GM23248 (cell line): ENCODE data around the gene WNT1. TPM values are rescaled to one million over a fixed set of nuclear protein-coding genes. Genes with fewer than 3 reads are reported as not detected.

Experiments used
- DNase-seq: peaks from one replicate; pipeline ENCODE4 v3.0.0-alpha.2; 2015
- H2AFZ ChIP-seq: fragments of 200-600 bp; sonication (generic); 2 replicates; pipeline ENCODE4 v1.6.1; 2016; ENCODE audit warnings: antibody characterized with exemption
- H3F3A ChIP-seq: fragments of 200-600 bp; sonication (generic); 2 replicates; pipeline ENCODE4 v1.6.1; 2016; ENCODE audit warnings: mild to moderate bottlenecking, antibody characterized with exemption, mixed run types; ENCODE audit not compliant: insufficient read depth
- H3K27ac ChIP-seq: fragments of 200-600 bp; sonication (generic); 2 replicates; pipeline ENCODE4 v1.5.1; 2016; ENCODE audit warnings: mild to moderate bottlenecking
- H3K27me3 ChIP-seq: fragments of 200-600 bp; sonication (generic); replicated peaks from 2 replicates; pipeline ENCODE4 v1.6.1; 2016; ENCODE audit warnings: mild to moderate bottlenecking; ENCODE audit not compliant: insufficient read depth
- H3K36me3 ChIP-seq: fragments of 200-600 bp; sonication (generic); 2 replicates; pipeline ENCODE4 v1.6.1; 2016; ENCODE audit warnings: low read depth, mild to moderate bottlenecking
- H3K4me1 ChIP-seq: fragments of 200-600 bp; sonication (generic); 2 replicates; pipeline ENCODE4 v1.6.1; 2016; ENCODE audit warnings: mild to moderate bottlenecking; ENCODE audit not compliant: insufficient read depth
- H3K4me2 ChIP-seq: fragments of 200-600 bp; sonication (generic); one replicate; pipeline ENCODE4 v1.6.1; 2016; ENCODE audit warnings: mild to moderate bottlenecking; ENCODE audit not compliant: unreplicated experiment
- H3K4me3 ChIP-seq: fragments of 200-600 bp; sonication (generic); 2 replicates; pipeline ENCODE4 v1.5.1; 2016; ENCODE audit warnings: mild to moderate bottlenecking
- H3K79me2 ChIP-seq: fragments of 200-600 bp; sonication (generic); 2 replicates; pipeline ENCODE4 v1.6.1; 2016; ENCODE audit warnings: mild to moderate bottlenecking; ENCODE audit not compliant: insufficient read depth
- H3K9ac ChIP-seq: fragments of 200-600 bp; sonication (generic); 2 replicates; pipeline ENCODE4 v1.6.1; 2016; ENCODE audit warnings: mild to moderate bottlenecking
- H3K9me2 ChIP-seq: fragments of 200-600 bp; sonication (generic); 2 replicates; pipeline ENCODE4 v1.6.1; 2016; ENCODE audit warnings: mixed run types, mild to moderate bottlenecking, moderate library complexity; ENCODE audit not compliant: insufficient read depth
- H3K9me3 ChIP-seq: fragments of 200-600 bp; sonication (generic); one replicate; pipeline ENCODE4 v1.6.1; 2017; ENCODE audit warnings: low read depth
- H4K20me1 ChIP-seq: fragments of 200-600 bp; sonication (generic); 2 replicates; pipeline ENCODE4 v1.6.0; 2016; ENCODE audit not compliant: insufficient read depth
- EZH2 ChIP-seq: fragments of 200-600 bp; sonication (generic); IDR thresholded peaks from 2 replicates; pipeline ENCODE4 v1.6.1; 2018; ENCODE audit warnings: antibody characterized with exemption, mild to moderate bottlenecking; ENCODE audit not compliant: insufficient read depth, poor library complexity, severe bottlenecking
- EZH2phosphoT487 ChIP-seq: fragments of 200-600 bp; sonication (generic); IDR thresholded peaks from 2 replicates; pipeline ENCODE4 v1.6.1; 2018; ENCODE audit warnings: antibody characterized with exemption, moderate library complexity, mild to moderate bottlenecking, low read depth; ENCODE audit not compliant: insufficient read depth
- WGBS, 2 experiments: methylation state at CpG; one replicate each; pipeline ENCODE4 v1.1.6; 2015 to 2017; ENCODE audit warnings: low lambda C conversion rate in 2 of 2, low coverage in 1 of 2; ENCODE audit errors: missing lambda C conversion rate in 2 of 2; 5-methylcytosine and 5-hydroxymethylcytosine counted together
- in situ Hi-C: fragments of 300-500 bp; cut with MboI; formaldehyde crosslinking; loops from 2 replicates; pipeline ENCODE4 v1.15.0; 2020
- polyA plus RNA-seq: library from polyadenylated mRNA; unstranded; fragments of >200 nt; fragmentation: Nextera tagmentation; extraction: Ambion mirVana; gene quantifications from 2 replicates; pipeline ENCODE4 v1.2.1, GENCODE V29; 2016
- total RNA-seq: library from RNA; depleted of rRNA; stranded (reverse); fragments of >200 nt; shearing (Covaris generic); gene quantifications from 2 replicates; pipeline ENCODE4 v1.2.3, GENCODE V29; 2014

Gene WNT1
- total and polyA plus RNA-seq, 2 experiments from 2014 or later, result not detected

GRCh38 chr12:48967991-48968390 lies 10.1 kb upstream of the WNT1 start:
- Histone ChIP-seq H3K27me3 (peaks cover 6% of the 10 kb centered on the region; the same call in 1 of the 2 replicates), H3K9ac (no peak overlapping the region), H3K4me1 (peaks cover 18% of the 10 kb centered on the region), H3K4me2 (no peak overlapping the region), H2AFZ (no peak overlapping the region), H3K27ac (no peak overlapping the region), H4K20me1 (no peaks in the 10 kb centered on the region), H3F3A (no peaks in the 10 kb centered on the region; the same call in 1 of the 2 replicates), H3K4me3 (no peak overlapping the region), H3K79me2 (no peaks in the 10 kb centered on the region), H3K9me2 (no peaks in the 10 kb centered on the region), H3K36me3 (no peaks in the 10 kb centered on the region), H3K9me3 (no peaks in the 10 kb centered on the region)
- in situ Hi-C loops, result no loop called here
- 68 to 75% methylated on average over 7 of the region's 7 CpGs for WGBS, 2 experiments
- DNase-seq, result no peak
- TF ChIP-seq EZH2phosphoT487 (no peak), EZH2 (no peak)

GRCh38 chr12:48968467-48968866 lies 9.7 kb upstream of the WNT1 start:
- Histone ChIP-seq H3K27me3 (peaks cover 6% of the 10 kb centered on the region; the same call in 1 of the 2 replicates), H3K9me2 (no peaks in the 10 kb centered on the region)
- TF ChIP-seq EZH2, result no peak

GRCh38 chr12:48969160-48969771 lies 8.9 kb upstream of the WNT1 start:
- TF ChIP-seq EZH2phosphoT487 (no peak), EZH2 (no peak)
- 39 to 40% methylated on average over 7 to 8 of the region's 8 CpGs for WGBS, 2 experiments

More at GRCh38 chr12:48968467-48968866, 9.7 kb upstream of the WNT1 start:
- no peak for DNase-seq
- no peak overlapping the region for H3K4me2 ChIP-seq
- H4K20me1 ChIP-seq, result no peaks in the 10 kb centered on the region
- WGBS, 2 experiments, result 84 to 88% methylated on average over 3 of the region's 3 CpGs
- H3K9me3 ChIP-seq, result no peaks in the 10 kb centered on the region
- no peak overlapping the region for H2AFZ ChIP-seq
- no peak overlapping the region for H3K4me3 ChIP-seq
- H3K4me1 ChIP-seq, result peaks cover 22% of the 10 kb centered on the region
- no peaks in the 10 kb centered on the region for H3K79me2 ChIP-seq
- in situ Hi-C loops, result no loop called here
- H3K27ac ChIP-seq, result no peak overlapping the region
- no peaks in the 10 kb centered on the region for H3K36me3 ChIP-seq
- H3F3A ChIP-seq, result no peaks in the 10 kb centered on the region; the same call in 1 of the 2 replicates
- H3K9ac ChIP-seq, result no peak overlapping the region

GRCh38 chr12:48969833-48970701 lies 8.1 kb upstream of the WNT1 start:
- peak; percentile 49 for DNase-seq
- Histone ChIP-seq H3K9me2 (no peaks in the 10 kb centered on the region), H3K9me3 (no peaks in the 10 kb centered on the region), H3K36me3 (no peaks in the 10 kb centered on the region), H3F3A (no peaks in the 10 kb centered on the region; the same call in 1 of the 2 replicates), H2AFZ (0 out of 2 replicates have a peak overlapping the region, but pooled peaks have one; percentile 42), H3K4me3 (peak overlapping the region; percentile 40), H3K79me2 (no peaks in the 10 kb centered on the region), H3K9ac (no peak overlapping the region), H3K27me3 (peaks cover 6% of the 10 kb centered on the region; the same call in 1 of the 2 replicates), H3K4me2 (peak overlapping the region; percentile 26), H4K20me1 (no peaks in the 10 kb centered on the region), H3K27ac (no peak overlapping the region), H3K4me1 (peaks cover 31% of the 10 kb centered on the region)
- 12 to 15% methylated on average over 52 to 72 of the region's 77 CpGs for WGBS, 2 experiments
- TF ChIP-seq EZH2, result peak; percentile 2
- TF ChIP-seq EZH2phosphoT487, result no peak
- in situ Hi-C loops, result no loop called here

More at GRCh38 chr12:48969160-48969771, 8.9 kb upstream of the WNT1 start:
- no peaks in the 10 kb centered on the region; the same call in 1 of the 2 replicates for H3F3A ChIP-seq
- H3K36me3 ChIP-seq, result no peaks in the 10 kb centered on the region
- H3K4me3 ChIP-seq, result no peak overlapping the region
- H3K27ac ChIP-seq, result no peak overlapping the region
- no peak overlapping the region for H2AFZ ChIP-seq
- H3K4me2 ChIP-seq, result no peak overlapping the region
- H3K9me2 ChIP-seq, result no peaks in the 10 kb centered on the region
- H3K9ac ChIP-seq, result no peak overlapping the region
- peaks cover 28% of the 10 kb centered on the region for H3K4me1 ChIP-seq
- H3K9me3 ChIP-seq, result no peaks in the 10 kb centered on the region
- H3K27me3 ChIP-seq, result peaks cover 6% of the 10 kb centered on the region; the same call in 1 of the 2 replicates
- no peaks in the 10 kb centered on the region for H4K20me1 ChIP-seq
- no peak for DNase-seq
- in situ Hi-C loops, result no loop called here
- no peaks in the 10 kb centered on the region for H3K79me2 ChIP-seq
